GM23338 (cell line): ENCODE results near the gene FASTKD3.

ENCODE experiments used
- EZH2 ChIP-seq: fragments of 200-600 bp; sonication (generic); IDR thresholded peaks from one replicate; pipeline ENCODE4 v1.8.0; 2017; ENCODE audit warnings: antibody characterized with exemption, mild to moderate bottlenecking, low read depth; ENCODE audit not compliant: unreplicated experiment
- NANOG ChIP-seq: IDR thresholded peaks from 2 replicates; pipeline ENCODE4 v1.6.1; 2016; ENCODE audit warnings: antibody characterized with exemption, borderline replicate concordance
- POLR2AphosphoS5 ChIP-seq: IDR thresholded peaks from 2 replicates; pipeline ENCODE4 v1.6.1; 2016; ENCODE audit warnings: antibody characterized with exemption, low read depth
- STAT1 ChIP-seq: IDR thresholded peaks from one replicate; pipeline ENCODE4 v1.6.1; 2016; ENCODE audit warnings: antibody characterized with exemption; ENCODE audit not compliant: unreplicated experiment
- TF ChIP-seq, protein P1 (sequence below), 2 experiments: fragments of 200-600 bp in 1 of 2; sonication (generic) in 1 of 2; conservative IDR thresholded peaks; 2 replicates each; pipeline versions ENCODE4 v1.5.1 to v1.6.1; 2016 to 2017; ENCODE audit warnings: antibody characterized with exemption in 2 of 2, low read depth in 2 of 2, mild to moderate bottlenecking in 2 of 2, moderate library complexity in 1 of 2
- TF ChIP-seq, protein P2 (sequence below): IDR thresholded peaks from one replicate; pipeline ENCODE4 v1.6.1; 2018; ENCODE audit warnings: antibody characterized with exemption; ENCODE audit not compliant: unreplicated experiment

DNA sequence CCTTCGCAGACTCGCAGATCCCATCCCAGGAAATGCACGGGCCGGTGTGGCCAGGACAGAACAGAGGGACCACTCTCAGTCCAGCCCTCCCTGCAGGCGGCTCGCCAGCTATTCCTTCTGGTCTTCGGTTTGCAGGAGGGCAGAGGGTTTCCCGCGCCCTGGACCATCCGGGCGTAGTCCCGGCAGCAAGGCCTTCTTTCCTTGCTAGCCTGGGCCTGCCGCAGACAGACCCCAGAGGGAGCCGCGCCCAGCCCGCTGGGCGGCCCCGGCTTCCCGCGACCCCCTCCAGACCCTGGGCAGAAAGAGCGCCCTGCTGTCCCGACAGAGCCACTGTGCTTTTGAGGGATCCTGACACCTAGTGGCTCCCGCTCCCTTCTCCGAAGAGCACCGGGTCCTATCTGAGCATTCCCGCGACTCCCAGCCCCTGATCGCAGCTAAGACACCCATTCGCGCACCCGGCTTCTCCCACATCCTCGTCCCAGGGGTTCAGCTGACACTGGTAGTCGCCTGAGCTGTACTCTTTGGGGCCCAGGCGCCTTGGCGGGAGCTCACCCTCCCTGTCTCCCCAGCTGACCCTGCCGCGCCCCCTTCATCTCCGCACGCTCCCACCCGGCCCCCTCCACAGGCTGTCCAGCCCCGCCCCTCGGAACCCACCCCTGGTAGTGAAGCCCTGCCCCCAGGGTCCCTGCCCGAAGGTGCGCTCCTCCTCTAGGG is 19.0 kb downstream of the FASTKD3 start:
- TF ChIP-seq EZH2 (no peak), POLR2AphosphoS5 (0 out of 2 replicates have a peak, but pooled peaks have one; percentile 24), NANOG (no peak), STAT1 (no peak)
- TF ChIP-seq, protein P1, sequence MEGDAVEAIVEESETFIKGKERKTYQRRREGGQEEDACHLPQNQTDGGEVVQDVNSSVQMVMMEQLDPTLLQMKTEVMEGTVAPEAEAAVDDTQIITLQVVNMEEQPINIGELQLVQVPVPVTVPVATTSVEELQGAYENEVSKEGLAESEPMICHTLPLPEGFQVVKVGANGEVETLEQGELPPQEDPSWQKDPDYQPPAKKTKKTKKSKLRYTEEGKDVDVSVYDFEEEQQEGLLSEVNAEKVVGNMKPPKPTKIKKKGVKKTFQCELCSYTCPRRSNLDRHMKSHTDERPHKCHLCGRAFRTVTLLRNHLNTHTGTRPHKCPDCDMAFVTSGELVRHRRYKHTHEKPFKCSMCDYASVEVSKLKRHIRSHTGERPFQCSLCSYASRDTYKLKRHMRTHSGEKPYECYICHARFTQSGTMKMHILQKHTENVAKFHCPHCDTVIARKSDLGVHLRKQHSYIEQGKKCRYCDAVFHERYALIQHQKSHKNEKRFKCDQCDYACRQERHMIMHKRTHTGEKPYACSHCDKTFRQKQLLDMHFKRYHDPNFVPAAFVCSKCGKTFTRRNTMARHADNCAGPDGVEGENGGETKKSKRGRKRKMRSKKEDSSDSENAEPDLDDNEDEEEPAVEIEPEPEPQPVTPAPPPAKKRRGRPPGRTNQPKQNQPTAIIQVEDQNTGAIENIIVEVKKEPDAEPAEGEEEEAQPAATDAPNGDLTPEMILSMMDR (conservative IDR thresholded peaks at IDR 0.05; ENCODE audit: low read depth in 2 of 2), result peak; percentile 27 to 68; a peak in 3 of 4 replicates
- TF ChIP-seq, protein P2, sequence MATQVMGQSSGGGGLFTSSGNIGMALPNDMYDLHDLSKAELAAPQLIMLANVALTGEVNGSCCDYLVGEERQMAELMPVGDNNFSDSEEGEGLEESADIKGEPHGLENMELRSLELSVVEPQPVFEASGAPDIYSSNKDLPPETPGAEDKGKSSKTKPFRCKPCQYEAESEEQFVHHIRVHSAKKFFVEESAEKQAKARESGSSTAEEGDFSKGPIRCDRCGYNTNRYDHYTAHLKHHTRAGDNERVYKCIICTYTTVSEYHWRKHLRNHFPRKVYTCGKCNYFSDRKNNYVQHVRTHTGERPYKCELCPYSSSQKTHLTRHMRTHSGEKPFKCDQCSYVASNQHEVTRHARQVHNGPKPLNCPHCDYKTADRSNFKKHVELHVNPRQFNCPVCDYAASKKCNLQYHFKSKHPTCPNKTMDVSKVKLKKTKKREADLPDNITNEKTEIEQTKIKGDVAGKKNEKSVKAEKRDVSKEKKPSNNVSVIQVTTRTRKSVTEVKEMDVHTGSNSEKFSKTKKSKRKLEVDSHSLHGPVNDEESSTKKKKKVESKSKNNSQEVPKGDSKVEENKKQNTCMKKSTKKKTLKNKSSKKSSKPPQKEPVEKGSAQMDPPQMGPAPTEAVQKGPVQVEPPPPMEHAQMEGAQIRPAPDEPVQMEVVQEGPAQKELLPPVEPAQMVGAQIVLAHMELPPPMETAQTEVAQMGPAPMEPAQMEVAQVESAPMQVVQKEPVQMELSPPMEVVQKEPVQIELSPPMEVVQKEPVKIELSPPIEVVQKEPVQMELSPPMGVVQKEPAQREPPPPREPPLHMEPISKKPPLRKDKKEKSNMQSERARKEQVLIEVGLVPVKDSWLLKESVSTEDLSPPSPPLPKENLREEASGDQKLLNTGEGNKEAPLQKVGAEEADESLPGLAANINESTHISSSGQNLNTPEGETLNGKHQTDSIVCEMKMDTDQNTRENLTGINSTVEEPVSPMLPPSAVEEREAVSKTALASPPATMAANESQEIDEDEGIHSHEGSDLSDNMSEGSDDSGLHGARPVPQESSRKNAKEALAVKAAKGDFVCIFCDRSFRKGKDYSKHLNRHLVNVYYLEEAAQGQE, result no peak
